HTR-8/SVneo (cell line): Measurements from ENCODE around the gene GALNT10.

Source experiments
- DNase-seq: peaks from one replicate; pipeline ENCODE4 v3.0.0; 2011; ENCODE audit warnings: low spot score, mixed read lengths; ENCODE audit not compliant: insufficient read length
- FAIRE-seq: peaks from 2 replicates; lab custom pipeline; 2011; peaks lifted over from hg19 to GRCh38; lab: Jason Lieb, UNC

GALNT10 gene

DNA sequence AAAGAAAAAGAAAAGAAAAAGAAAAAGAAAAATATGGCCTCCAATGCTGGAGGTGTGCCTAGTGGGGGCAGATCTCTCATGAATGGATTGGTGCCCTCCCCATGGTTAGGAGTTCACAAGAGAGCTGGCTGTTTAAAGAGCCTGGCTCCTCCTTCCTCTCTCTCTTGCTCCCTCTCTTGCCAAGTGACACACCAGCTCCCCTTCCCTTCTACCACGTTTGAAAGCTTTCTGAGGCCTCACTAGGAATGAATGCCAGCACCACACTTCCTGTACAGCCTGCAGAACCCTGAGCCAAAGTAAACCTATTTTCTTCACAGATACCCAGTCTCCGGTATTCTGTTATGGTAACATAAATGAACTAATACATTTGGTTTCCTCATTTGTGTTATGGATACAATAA, 14.4 kb upstream of the GALNT10 start:
- FAIRE-seq (no peak), DNase-seq (no peak)

DNA sequence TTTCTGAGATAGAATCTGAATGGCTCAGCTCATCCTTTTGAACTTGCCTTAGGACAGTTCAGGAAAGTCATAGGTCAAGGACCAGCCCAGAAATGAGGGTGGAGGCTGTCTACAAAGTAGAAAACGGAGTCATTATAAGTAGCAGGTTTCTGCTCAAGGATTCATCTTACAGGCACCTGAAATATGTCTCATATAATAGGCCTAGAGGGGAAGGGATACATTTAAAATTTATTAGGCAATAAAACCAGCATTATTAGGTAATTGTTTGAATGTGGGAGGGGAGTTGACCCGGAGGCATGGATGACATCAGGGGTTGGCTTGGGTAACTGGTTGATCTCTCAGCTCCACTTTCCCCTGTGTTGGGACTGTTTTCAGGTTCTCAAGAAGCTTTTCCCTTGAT, 11.9 kb upstream of the GALNT10 start:
- DNase-seq (no peak), FAIRE-seq (no peak)

DNA sequence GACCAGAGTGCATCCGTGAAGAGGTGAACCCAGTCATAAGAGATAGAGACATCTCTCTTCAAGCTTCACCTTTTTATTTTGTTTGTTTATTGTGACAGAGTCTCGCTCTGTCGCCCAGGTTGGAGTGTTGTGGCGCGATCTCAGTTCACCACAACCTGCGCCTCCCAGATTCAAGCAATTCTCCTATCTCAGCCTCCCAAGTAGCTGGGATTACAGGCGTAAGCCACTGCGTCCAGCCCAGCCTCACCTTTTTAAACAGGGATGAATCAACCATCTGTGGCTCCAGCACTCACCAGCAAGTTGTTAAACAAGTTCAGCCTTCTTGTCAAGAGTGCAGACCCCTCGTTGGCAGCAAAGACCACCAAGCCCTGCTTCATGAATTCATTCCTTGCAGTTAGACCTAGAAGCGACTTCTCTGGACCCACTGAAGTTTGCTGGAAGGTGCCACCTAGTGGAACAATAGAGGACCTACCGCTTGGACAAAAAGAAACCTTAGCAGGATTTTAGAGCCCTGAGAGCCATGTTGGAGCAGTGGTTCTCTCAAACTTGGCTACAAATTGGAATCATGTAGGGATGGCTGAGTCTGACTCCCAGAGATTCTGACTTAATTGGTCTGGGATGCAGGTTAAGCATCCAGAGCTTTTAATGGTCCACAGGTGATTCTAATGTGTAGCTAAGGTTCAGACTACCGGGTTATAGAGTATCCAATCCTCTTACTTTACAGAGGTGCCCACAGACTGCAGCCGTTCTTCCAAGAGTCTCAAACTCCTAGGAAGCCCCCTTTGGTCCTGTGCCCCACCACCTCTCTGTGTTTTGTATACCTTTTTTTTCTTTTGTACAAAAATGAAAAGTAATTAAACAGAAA, 10.5 kb upstream of the GALNT10 start:
- peak; percentile 65 for DNase-seq
- FAIRE-seq: peak; percentile 9

DNA sequence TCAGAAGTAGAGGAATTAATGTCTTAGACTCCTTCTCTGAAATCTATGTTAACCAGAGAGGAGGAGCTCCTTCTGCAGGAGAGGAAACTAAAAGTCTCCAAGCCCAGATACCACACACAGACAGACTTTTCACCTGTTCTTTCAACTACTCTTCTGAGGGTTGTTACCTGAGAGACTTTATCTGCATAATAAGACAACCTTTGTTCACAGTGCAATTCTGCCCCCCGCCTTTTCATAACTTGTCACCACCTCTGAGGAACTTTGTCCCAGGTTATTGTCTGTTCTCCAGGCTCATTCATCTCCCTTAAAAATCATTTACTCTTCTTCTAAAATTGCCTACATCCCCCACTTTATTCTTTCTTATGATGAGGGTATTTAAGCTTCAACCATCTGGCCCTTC, 9.4 kb upstream of the GALNT10 start:
- DNase-seq (no peak), FAIRE-seq (no peak)

DNA sequence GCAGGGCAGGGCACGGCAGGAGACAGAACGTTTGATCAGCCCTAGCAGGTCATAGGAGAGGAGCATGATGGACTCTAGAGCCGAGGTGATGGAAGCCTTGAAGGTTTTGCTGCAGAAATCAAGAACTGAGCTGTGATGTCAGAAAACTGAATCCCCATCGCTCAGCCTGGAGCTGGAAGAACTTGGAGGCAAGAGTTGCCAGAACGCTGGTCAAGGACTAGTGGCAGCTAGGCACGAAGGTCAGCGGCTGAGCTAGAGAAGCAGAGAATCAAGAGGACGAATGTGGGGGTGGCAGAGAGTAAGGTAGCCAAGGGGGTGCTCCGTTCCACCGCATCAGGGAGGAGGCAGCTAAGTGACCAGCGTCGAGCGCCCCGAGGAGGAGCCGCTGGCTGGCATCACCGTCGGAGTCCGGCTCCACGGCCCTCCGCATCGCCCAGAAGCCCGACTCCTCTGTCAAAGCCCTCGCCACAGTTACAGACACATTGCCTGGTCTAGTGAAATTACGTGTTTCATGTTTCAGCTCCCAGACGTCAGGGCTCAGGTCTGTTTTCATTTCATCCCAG, 1.2 kb upstream of the GALNT10 start:
- DNase-seq: no peak
- FAIRE-seq: no peak

DNA sequence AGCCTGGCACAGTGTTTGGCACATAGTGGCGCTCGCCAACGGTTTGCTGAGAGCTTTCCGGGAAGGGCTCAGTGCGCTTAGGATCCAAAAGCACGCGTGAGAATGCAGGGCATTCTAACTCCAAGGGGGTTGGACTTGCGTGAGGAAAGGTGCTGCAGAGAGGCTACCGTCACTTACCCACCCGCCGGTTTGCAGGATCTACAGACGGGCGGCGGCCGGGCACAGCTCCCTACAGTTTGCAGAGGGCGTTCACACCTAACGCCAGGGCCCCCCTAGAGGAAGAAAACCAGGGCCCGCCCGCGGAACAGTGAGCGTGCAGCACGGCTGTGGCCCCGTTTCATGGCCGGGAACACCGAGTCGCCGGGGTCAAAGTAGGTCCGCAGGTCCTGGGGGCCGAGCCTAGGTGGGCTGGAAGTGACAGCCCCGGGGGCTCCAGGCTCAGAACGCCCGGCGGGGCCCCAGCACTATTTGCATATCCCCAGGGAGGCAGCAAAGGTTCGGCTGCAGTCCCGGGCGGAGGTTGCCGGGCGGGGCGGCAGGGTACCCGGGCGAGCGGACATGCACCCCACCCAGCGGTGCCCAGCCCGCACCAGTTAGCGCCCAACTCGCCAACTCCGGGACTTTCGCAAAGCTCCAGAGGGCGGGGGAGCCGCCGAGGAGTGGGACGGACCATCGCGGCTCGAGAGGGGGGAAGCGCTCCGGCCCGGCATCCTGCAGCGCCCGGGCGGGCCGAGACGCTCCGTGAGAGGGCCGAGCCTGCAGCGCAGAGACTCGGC, 526 bp upstream of the GALNT10 start:
- no peak for FAIRE-seq

DNA sequence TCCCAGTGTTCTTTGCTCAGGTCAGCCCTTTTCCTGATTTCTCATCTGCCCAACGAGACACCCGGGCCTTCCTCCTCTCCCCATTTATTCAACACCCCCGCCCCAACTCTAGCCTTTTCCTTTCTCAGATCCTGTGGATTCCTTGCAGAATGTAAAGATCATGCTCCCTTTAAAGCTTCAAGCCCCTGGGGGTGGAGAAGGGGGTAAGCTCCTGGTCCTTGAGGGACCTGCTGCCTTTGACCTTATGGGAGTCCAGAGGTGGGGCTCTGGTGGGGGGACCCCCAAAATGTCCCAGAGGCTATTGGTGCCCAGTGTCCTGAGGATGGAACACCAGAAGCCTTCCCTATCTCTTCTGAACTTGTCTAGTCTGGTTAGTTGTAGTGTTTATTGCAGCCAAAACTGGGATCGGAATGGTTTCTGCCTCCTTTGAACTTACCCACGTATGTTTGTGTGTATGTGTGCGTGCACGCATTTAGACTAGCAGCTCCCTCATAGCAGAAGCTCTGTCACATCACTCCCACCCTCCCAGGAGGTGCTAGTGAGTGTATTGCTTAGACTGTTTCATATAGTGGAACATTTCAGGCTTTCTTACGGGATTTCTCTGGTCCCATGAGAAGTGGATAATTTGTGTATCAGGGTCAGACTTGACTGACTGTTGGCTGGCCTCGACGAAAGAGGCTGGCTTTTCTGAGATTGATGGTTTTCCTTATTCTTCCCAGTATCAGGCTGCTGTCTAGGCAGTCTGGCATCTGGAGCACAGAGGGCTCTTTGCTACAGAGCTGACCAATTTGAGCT, 1.1 kb downstream of the GALNT10 start:
- FAIRE-seq: no peak
- no peak for DNase-seq

More for the DNA sequence above, 526 bp upstream of the GALNT10 start:
- DNase-seq: peak; percentile 78

DNA sequence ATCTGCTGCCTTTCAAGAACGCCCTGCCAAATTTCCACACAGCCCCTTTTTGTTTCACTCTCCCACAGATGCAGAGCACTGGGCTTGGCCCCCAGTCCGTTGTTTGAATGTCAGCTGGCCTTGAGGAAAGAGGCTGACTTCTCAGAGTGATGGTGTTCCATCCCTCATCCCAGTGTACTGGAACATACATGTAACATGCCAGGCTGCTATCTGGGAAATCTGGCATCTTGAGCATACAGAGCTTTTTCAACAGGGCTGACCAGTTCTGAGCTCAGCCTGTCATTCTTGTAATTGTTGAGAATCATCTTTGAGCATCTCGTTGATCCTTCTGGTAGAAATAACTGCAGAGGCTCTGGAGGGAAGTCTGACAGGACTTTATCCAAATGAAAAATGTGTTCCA, 2.8 kb downstream of the GALNT10 start:
- FAIRE-seq: no peak
- DNase-seq: no peak

DNA sequence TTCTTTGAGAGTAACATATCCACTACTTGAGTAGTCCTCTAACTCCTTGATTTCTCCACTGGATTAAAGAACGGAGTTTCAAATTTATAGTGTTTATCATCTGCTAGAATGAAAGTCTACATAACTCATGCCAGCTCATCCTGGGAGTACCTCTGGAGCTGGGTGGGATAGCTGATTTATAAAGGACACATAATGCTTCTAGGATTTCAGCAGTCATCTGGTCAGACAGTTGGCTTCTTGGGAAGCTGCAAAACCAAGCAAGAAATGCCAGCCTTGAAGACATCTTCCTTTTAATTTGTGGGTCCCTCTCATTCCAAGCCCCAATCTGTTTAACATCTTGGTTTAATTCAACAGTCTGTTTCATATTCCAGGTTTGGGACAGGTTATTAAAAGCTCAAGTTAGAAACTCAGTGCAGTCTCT, 3.2 kb downstream of the GALNT10 start:
- FAIRE-seq: no peak
- DNase-seq: no peak

DNA sequence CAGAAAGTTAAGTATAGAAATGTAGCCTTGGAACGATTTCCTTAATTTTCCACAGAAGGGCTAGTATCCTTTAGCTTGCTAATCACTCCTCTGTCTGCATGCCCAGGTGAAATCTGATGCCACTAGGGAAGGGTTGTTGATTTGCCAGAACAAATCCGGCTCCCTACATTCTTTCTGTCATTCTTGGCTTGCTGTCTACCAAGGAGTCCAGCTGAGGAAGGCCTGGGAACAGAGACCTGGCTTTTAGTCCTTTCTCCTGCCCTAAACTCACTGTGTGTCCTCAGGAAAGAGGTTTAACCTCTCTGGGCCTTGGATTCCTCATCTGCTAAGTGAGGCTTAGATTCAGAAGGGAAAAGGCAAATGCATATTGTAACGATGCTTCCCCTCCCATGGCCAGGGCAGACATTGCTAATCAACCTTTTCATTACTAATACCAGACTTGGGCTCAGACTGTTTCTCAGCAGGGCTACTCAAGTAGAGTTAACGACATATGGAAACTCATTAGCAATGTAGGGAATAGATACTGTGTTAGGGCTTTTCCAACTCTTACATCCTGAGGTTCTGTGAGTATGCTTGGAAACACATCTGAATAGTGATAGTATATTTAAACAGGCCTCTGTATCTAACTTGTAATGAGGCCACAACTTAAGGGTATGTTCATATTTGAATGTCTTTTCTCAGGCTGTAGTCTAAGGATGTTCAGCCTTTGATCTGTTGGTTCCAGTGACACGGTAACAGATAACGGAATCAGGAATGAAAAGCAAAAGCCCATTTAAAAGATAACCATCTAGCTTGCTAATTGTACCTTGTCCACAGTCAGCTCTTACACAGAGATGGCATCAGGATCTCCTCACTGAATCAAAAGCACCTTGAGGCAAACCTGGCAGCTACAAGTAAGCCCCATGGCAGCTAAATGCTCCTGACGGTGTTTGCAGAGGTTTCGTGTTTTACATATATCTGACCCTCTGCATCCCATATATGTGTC, 4.1 kb downstream of the GALNT10 start:
- FAIRE-seq: no peak
- DNase-seq: peak; percentile 37

DNA sequence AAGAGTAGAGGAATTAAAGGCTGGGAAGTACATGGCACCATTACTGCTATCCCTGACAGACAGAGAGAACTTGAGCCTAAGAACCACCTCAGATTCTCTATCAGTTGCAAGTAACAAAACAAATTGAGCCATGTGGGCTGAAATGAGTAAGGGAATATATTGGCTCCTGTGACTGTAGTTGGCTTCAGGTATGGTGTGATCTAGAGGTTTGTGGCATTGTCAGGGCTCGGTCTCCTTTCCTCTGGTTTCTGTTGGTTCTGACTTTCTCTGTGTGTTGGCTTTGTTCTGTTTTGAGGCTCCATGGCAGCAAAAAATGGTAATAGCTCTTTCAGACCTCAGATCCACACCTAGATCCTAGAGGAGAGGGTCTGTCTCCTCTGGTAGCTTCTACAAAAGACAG, 5.7 kb downstream of the GALNT10 start:
- FAIRE-seq (no peak), DNase-seq (no peak)

DNA sequence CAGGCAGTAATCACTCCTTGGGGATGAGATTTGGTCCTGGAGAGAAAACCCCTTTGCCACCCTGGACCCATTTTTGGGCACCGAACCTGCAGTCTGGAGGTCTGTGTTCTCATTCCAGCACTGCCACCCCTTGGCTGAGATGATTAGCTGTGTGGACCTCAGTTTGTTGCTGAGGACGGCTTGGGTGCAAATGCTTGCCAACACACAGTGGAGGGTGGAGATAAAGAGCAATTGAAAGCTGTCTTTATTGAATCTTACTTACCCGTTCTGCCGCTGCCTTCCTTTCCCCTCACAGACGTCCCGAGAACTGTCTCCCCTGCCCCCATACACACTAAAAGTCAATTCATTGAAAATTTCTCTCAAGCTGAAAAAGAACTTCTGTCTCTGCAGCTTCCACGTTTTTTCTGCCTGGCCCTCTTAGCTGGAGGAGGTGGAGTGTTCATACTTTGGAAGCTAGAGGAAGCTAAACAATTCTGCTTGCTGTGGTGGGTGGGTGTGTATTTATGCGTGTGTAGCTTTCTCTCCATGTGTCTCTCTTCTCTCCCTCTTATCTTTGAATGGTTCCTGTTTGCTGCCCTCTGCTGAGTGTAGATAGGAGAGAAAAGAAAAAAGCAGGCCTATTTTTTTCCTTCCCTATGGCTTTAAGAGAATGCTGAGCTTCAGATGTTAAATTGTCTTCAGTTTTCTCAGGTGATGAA, 6.6 kb downstream of the GALNT10 start:
- FAIRE-seq (no peak), DNase-seq (no peak)

DNA sequence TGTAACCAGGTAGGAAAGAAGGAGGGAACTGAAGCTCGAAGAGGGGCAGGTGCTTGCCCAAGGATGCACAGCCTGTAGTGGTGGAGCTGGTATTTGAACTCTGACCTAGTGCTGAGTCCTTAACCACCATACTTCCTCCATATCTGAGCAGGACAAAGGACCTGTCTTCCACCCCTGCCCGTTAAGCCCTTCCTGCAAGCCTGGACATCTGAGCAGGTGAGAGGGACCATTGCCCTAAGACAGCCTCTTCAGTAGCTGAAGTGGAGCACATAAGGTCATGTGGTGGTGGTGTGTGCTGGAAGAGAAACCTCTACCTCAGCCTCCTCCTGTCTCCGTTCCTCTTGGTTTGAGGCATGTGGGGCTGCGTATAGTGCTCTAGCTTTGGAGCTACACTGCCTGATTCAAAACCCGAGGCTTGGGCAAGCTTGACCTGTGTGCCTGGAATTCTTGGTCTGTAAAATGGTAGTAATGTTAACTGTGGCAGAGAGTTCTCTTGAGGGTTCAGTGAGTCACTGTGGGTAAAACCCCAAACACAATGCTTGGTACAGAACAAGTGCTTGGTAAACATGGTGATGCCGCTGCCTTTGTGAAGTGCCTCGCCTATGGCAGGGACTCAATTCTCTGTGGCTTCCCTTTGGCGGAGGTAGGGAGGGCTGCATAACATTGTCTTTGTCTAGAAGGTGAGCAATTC, 7.4 kb downstream of the GALNT10 start:
- DNase-seq (no peak), FAIRE-seq (no peak)

DNA sequence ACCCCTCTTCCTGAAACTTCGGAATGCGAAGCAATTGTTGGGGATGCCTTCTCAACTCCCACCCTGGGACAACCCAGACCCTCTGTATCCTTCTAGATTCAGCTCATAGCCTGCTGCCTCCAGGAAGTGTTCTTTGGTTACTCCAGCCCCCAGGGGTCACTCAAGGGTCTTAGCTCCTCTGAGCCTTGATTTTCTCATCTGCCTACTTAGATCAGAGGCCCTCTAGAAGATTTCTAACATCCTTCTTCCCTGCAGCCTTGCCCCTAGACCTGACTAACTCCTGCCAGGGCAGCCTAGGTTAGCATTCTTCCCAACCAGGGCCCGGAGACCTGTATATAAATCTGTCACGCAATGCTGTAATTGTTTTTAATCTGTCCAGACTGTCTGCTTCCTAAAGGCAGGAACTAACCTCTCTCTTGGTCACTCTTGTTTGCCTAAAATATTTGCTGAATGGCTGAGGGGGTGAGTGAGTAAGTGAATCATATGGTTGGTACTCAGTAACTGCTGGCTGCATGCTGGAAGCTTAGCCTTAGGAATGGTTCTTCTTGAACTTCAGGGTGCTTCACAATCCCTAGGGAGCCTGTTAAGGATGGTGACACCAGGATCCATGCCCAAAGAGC, 8.2 kb downstream of the GALNT10 start:
- FAIRE-seq (no peak), DNase-seq (no peak)

DNA sequence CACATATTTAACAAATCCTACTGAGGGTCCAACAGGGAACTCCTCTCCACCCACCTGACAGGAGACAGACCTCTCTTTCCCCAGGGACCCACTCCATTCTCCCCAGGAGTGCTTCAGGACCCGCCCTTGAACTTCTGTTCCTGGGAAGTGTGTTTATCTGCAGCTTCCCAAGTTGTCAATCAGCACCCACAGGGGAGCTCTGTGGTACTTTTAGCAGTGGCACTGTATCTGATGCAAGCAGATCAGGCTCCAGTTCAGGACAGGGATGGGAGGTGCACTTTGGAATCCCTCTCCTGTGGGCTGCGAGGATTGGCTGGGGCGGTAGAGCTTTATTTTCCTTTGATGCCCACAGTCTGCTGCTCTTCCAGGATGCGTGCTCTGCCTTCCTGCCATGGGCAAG, 8.7 kb downstream of the GALNT10 start:
- DNase-seq: no peak
- no peak for FAIRE-seq

DNA sequence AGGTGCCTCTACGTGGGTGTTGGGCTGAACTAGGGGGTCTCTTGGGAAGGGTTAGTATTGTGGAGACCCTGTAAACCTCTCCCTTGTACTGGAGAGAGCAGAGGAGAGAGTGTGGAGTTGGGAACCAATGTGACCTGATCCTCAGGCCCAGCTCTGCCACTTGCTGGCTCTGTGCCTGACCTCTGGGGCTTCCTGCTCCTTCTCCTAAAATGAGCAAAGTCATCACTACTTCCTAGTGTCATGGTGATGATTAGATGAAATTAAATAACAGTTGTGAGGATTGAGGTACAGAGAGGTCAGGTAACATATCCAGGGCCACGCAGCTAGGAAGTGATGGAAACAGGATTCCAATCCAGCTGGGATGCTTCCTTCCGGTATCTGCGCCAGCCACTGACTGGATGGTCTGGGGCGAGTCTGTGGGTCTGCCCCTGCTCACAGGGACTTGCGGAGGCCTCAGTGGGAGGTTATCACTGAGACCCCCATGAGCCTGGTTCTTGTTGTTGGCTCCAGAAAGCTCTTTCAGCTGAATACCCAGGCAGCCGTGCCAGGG, 9.2 kb downstream of the GALNT10 start:
- FAIRE-seq: no peak
- DNase-seq: no peak

DNA sequence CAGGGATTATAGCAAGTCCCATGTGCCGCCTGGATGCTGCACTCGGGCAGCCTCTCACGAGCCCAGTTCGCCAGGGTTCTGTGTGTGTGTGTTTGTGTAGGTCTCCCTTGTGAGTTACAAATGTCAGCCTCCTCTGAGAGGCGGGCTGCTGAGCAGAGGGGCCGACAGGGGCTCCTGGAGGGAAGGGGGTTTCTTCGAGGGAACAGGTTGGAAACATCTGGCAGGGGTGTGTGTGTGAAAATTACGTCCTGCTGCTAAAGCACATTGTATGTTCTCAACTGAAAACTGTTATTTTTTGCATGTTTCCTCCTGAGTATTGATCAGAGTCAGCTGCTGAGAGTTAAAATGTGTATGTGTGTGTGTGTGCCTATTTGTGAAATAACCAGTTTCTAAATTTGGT, 9.7 kb downstream of the GALNT10 start:
- no peak for DNase-seq
- no peak for FAIRE-seq
